Endothelial cell of umbilical vein (primary cell): ENCODE results near the gene MALAT1. TPM values are rescaled to one million over a fixed set of nuclear protein-coding genes. Genes with fewer than 3 reads are reported as not detected.

Source experiments
- BruUV-seq: library from RNA; stranded (reverse); fragments of 400-500 nt; replicated peaks from 2 replicates; lab custom pipeline; 2021; lab: Mats Ljungman, UMichigan
- CTCF ChIA-PET: fragments of 300-600, 350-600 bp; sonication (Branson Sonifier 250); formaldehyde crosslinking; loops from one replicate; lab custom pipeline; 2021; ENCODE audit warnings: antibody characterized with exemption, inconsistent platforms; lab: Charles Lee
- POLR2A ChIA-PET: fragments of 300-600, 350-600 bp; sonication (Branson Sonifier 250); formaldehyde crosslinking; loops from one replicate; lab custom pipeline; 2021; ENCODE audit warnings: antibody characterized with exemption, inconsistent platforms; lab: Charles Lee
- DNase-seq: peaks from one replicate; pipeline ENCODE4 v3.0.0-alpha.2; 2011; ENCODE audit warnings: low read depth, low spot score
- FAIRE-seq: peaks from 2 replicates; lab custom pipeline; 2011; peaks lifted over from hg19 to GRCh38; lab: Jason Lieb, UNC
- H2AFZ ChIP-seq: 2 replicates; pipeline ENCODE4 v1.6.0; 2012; ENCODE audit warnings: low read depth, low read length, control low read depth, inconsistent platforms
- H3K27ac ChIP-seq: 2 replicates; pipeline ENCODE4 v1.5.1; 2011; ENCODE audit warnings: low read depth, mild to moderate bottlenecking, control low read depth, low read length, moderate library complexity; ENCODE audit not compliant: insufficient read depth
- H3K27me3 ChIP-seq, 2 experiments: 2 replicates each; pipeline versions ENCODE4 v1.6.0 to v1.6.1; 2011; ENCODE audit warnings: low read length in 2 of 2, mixed read lengths in 1 of 2; ENCODE audit not compliant: control insufficient read depth in 2 of 2, insufficient read depth in 2 of 2
- H3K36me3 ChIP-seq, 2 experiments: 2 replicates in 1 of 2; 3 replicates in 1 of 2; pipeline ENCODE4 v1.5.1; 2011; ENCODE audit warnings: low read length in 2 of 2, mild to moderate bottlenecking in 1 of 2, moderate library complexity in 1 of 2; ENCODE audit not compliant: control insufficient read depth in 2 of 2, insufficient read depth in 2 of 2; ENCODE audit errors: extremely low read depth in 1 of 2
- H3K4me1 ChIP-seq: 3 replicates; pipeline ENCODE4 v1.5.1; 2011; ENCODE audit warnings: mild to moderate bottlenecking, low read length; ENCODE audit not compliant: control insufficient read depth, insufficient read depth; ENCODE audit errors: extremely low read depth
- H3K4me2 ChIP-seq: 2 replicates; pipeline ENCODE4 v1.6.1; 2011; ENCODE audit warnings: low read length, control low read depth, mixed read lengths; ENCODE audit not compliant: insufficient read depth
- H3K4me3 ChIP-seq, 3 experiments: fragments of 200-600 bp in 1 of 3; sonication (generic), shearing (Covaris generic) in 1 of 3; replicated peaks in 1 of 3; 2 replicates each; pipeline ENCODE4 v1.5.1; 2011 to 2016; ENCODE audit warnings: control low read depth in 3 of 3, low read length in 3 of 3, mild to moderate bottlenecking in 2 of 3, inconsistent platforms in 1 of 3, low read depth in 1 of 3, moderate library complexity in 1 of 3; ENCODE audit not compliant: insufficient read depth in 1 of 3
- H3K79me2 ChIP-seq: 2 replicates; pipeline ENCODE4 v1.6.0; 2012; ENCODE audit warnings: low read length, inconsistent platforms; ENCODE audit not compliant: control insufficient read depth, insufficient read depth
- H3K9ac ChIP-seq: replicated peaks from 2 replicates; pipeline ENCODE3; 2011; ENCODE audit warnings: low read length, control low read depth; ENCODE audit not compliant: insufficient read depth; ENCODE audit errors: extremely low read depth
- H3K9me1 ChIP-seq: replicated peaks from 3 replicates; pipeline ENCODE4 v1.6.0; 2011; ENCODE audit warnings: mild to moderate bottlenecking, low read length; ENCODE audit not compliant: control insufficient read depth, insufficient read depth; ENCODE audit errors: extremely low read depth
- H3K9me3 ChIP-seq: replicated peaks from 2 replicates; pipeline ENCODE4 v1.5.1; 2012; ENCODE audit warnings: low read length, inconsistent platforms; ENCODE audit not compliant: control insufficient read depth, insufficient read depth
- H4K20me1 ChIP-seq: replicated peaks from 2 replicates; pipeline ENCODE3; 2011; ENCODE audit warnings: mild to moderate bottlenecking, low read length; ENCODE audit not compliant: control insufficient read depth, insufficient read depth; ENCODE audit errors: extremely low read depth
- EZH2 ChIP-seq: IDR thresholded peaks from 2 replicates; pipeline ENCODE4 v1.6.1; 2012; ENCODE audit warnings: borderline replicate concordance, low read depth, mild to moderate bottlenecking, moderate library complexity, low read length, inconsistent platforms; ENCODE audit not compliant: severe bottlenecking
- FOS ChIP-seq: IDR thresholded peaks from 2 replicates; pipeline ENCODE4 v1.6.1; 2011; ENCODE audit warnings: mild to moderate bottlenecking, low read length, moderate library complexity, borderline replicate concordance; ENCODE audit not compliant: insufficient read depth
- GATA2 ChIP-seq: IDR thresholded peaks from 2 replicates; pipeline ENCODE4 v1.7.0; 2011; ENCODE audit warnings: low read depth, mild to moderate bottlenecking, moderate library complexity, mixed read lengths, low read length; ENCODE audit not compliant: insufficient read length, insufficient read depth
- MYC ChIP-seq: IDR thresholded peaks from one replicate; pipeline ENCODE4 v1.6.1; 2011; ENCODE audit warnings: mild to moderate bottlenecking, low read depth, low read length
- POLR2A ChIP-seq: IDR thresholded peaks from 2 replicates; pipeline ENCODE4 v1.6.1; 2012; ENCODE audit warnings: low read depth, mild to moderate bottlenecking, control low read depth, low read length
- POLR2AphosphoS5 ChIP-seq: IDR thresholded peaks from 2 replicates; pipeline ENCODE4 v1.6.1; 2012; ENCODE audit warnings: low read depth, mild to moderate bottlenecking, control low read depth, low read length, moderate library complexity; ENCODE audit not compliant: insufficient read depth
- dilution Hi-C: fragments of 300-500 bp; cut with MboI; formaldehyde crosslinking; loops from one replicate; pipeline ENCODE4 v1.15.0; 2019; ENCODE audit warnings: low sequenced_read_pairs; ENCODE audit not compliant: extremely low pct_ligation_motif_present
- intact Hi-C: fragments of 100-400 bp; cut with micrococcal nuclease; formaldehyde crosslinking; loops from one replicate; pipeline ENCODE4 v1.10.0; 2022
- polyA plus RNA-seq, 4 experiments: library from polyadenylated mRNA; depleted of rRNA in 3 of 4; stranded (reverse) in 3 of 4; unstranded in 1 of 4; fragments of >200 nt; gene quantifications; 2 replicates each; pipeline versions ENCODE4 v1.2.1 to v1.2.3, GENCODE V29; 2011 to 2012; ENCODE audit warnings: missing spikeins in 1 of 4
- total RNA-seq: library from RNA; stranded (reverse); gene quantifications from 2 replicates; pipeline ENCODE4 v1.2.3, GENCODE V29; 2021
- TF ChIP-seq, protein P1 (sequence below): IDR thresholded peaks from 2 replicates; pipeline ENCODE4 v1.6.1; 2011; ENCODE audit not compliant: insufficient read depth, insufficient read length
- TF ChIP-seq, protein P2 (sequence below), 2 donors: IDR thresholded peaks; 1 replicate in 1 of 2; 2 replicates in 1 of 2; pipeline ENCODE4 v1.5.1; 2011; ENCODE audit warnings: low read length in 2 of 2, mild to moderate bottlenecking in 2 of 2, moderate library complexity in 2 of 2, control low read depth in 1 of 2, inconsistent platforms in 1 of 2, low read depth in 1 of 2; ENCODE audit not compliant: insufficient read depth in 1 of 2; ENCODE audit errors: extremely low read depth in 1 of 2

Gene MALAT1
- total and polyA plus RNA-seq, 2 donors (not counting 3 experiments of a cell fraction or from before 2014, with no cell fraction given): 491 to 7,529 TPM

DNA sequence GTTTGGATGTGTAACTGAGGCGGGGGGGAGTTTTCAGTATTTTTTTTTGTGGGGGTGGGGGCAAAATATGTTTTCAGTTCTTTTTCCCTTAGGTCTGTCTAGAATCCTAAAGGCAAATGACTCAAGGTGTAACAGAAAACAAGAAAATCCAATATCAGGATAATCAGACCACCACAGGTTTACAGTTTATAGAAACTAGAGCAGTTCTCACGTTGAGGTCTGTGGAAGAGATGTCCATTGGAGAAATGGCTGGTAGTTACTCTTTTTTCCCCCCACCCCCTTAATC lies 2.3 kb downstream of the MALAT1 start:
- no peaks in the 10 kb centered on the region for H3K27me3 ChIP-seq
- DNase-seq (no peak), FAIRE-seq (no peak)
- H3K9me3 ChIP-seq: no peaks in the 10 kb centered on the region
- peaks cover 20% of the 10 kb centered on the region for H4K20me1 ChIP-seq
- peak overlapping the region; percentile 67 to 98 (median 91) for H3K4me3 ChIP-seq
- peaks cover 89% of the 10 kb centered on the region for H3K79me2 ChIP-seq
- H3K36me3 ChIP-seq: peaks cover 22 to 32% of the 10 kb centered on the region in 2 experiments
- H3K4me1 ChIP-seq: peaks cover 34% of the 10 kb centered on the region
- no peak for TF ChIP-seq GATA2
- TF ChIP-seq, protein P1, sequence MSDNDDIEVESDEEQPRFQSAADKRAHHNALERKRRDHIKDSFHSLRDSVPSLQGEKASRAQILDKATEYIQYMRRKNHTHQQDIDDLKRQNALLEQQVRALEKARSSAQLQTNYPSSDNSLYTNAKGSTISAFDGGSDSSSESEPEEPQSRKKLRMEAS: no peak
- no peak for TF ChIP-seq FOS
- TF ChIP-seq POLR2AphosphoS5: no peak
- no TSS peak for BruUV-seq
- POLR2A ChIA-PET: interaction anchor here (1.3 to 13.9 kb wide), 5 partner anchors 12 to 82 kb away, joined by 3 to 283 read pairs (median 30); no protein-coding TSS in a partner anchor
- H2AFZ ChIP-seq: no peak overlapping the region
- H3K9me1 ChIP-seq: no peaks in the 10 kb centered on the region
- intact Hi-C loops: no loop called here
- peak overlapping the region; percentile 97 for H3K4me2 ChIP-seq
- CTCF ChIA-PET: interaction anchor here (1.9 to 6.9 kb wide), 3 partner anchors 12 to 29 kb away, joined by 7 to 80 read pairs (median 9); no protein-coding TSS in a partner anchor
- dilution Hi-C loops: no loop called here
- peak overlapping the region; percentile 89 for H3K27ac ChIP-seq
- peak overlapping the region; percentile 95 for H3K9ac ChIP-seq

DNA sequence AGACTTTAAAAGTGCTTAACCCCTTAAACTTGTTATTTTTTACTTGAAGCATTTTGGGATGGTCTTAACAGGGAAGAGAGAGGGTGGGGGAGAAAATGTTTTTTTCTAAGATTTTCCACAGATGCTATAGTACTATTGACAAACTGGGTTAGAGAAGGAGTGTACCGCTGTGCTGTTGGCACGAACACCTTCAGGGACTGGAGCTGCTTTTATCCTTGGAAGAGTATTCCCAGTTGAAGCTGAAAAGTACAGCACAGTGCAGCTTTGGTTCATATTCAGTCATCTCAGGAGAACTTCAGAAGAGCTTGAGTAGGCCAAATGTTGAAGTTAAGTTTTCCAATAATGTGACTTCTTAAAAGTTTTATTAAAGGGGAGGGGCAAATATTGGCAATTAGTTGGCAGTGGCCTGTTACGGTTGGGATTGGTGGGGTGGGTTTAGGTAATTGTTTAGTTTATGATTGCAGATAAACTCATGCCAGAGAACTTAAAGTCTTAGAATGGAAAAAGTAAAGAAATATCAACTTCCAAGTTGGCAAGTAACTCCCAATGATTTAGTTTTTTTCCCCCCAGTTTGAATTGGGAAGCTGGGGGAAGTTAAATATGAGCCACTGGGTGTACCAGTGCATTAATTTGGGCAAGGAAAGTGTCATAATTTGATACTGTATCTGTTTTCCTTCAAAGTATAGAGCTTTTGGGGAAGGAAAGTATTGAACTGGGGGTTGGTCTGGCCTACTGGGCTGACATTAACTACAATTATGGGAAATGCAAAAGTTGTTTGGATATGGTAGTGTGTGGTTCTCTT lies 2.8 kb downstream of the MALAT1 start:
- BruUV-seq: no TSS peak
- Histone ChIP-seq H3K27me3 (no peaks in the 10 kb centered on the region), H2AFZ (no peak overlapping the region), H4K20me1 (peaks cover 23% of the 10 kb centered on the region), H3K36me3 (peaks cover 26 to 33% of the 10 kb centered on the region in 2 experiments), H3K9me1 (no peaks in the 10 kb centered on the region), H3K27ac (peak overlapping the region; percentile 89), H3K9ac (peak overlapping the region; percentile 95), H3K4me2 (peak overlapping the region; percentile 97), H3K4me3 (peak overlapping the region; percentile 67 to 98 (median 91)), H3K4me1 (peaks cover 33% of the 10 kb centered on the region), H3K79me2 (peaks cover 90% of the 10 kb centered on the region), H3K9me3 (no peaks in the 10 kb centered on the region)
- intact Hi-C loops (no loop called here), dilution Hi-C loops (no loop called here)
- no peak for FAIRE-seq
- ChIA-PET CTCF (interaction anchor here (1.0 to 6.9 kb wide), 9 partner anchors 9 to 104 kb away, joined by 3 to 80 read pairs (median 4); no protein-coding TSS in a partner anchor), POLR2A (interaction anchor here (0.7 to 13.9 kb wide), 13 partner anchors 12 to 118 kb away, joined by 3 to 283 read pairs (median 4); partner anchors contain the start of gene NEAT1)
- peak; percentile 38 for DNase-seq
- no peak for TF ChIP-seq EZH2
- peak; percentile 42 for TF ChIP-seq POLR2AphosphoS5
- TF ChIP-seq, protein P2, sequence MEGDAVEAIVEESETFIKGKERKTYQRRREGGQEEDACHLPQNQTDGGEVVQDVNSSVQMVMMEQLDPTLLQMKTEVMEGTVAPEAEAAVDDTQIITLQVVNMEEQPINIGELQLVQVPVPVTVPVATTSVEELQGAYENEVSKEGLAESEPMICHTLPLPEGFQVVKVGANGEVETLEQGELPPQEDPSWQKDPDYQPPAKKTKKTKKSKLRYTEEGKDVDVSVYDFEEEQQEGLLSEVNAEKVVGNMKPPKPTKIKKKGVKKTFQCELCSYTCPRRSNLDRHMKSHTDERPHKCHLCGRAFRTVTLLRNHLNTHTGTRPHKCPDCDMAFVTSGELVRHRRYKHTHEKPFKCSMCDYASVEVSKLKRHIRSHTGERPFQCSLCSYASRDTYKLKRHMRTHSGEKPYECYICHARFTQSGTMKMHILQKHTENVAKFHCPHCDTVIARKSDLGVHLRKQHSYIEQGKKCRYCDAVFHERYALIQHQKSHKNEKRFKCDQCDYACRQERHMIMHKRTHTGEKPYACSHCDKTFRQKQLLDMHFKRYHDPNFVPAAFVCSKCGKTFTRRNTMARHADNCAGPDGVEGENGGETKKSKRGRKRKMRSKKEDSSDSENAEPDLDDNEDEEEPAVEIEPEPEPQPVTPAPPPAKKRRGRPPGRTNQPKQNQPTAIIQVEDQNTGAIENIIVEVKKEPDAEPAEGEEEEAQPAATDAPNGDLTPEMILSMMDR (IDR thresholded peaks at IDR 0.05; ENCODE audit: extremely low read depth in 1 of 2, insufficient read depth in 1 of 2, low read depth in 1 of 2, low read length in 2 of 2): no peak
- peak; percentile 43 for TF ChIP-seq POLR2A
- TF ChIP-seq, protein P1: no peak
- no peak for TF ChIP-seq FOS
- no peak for TF ChIP-seq MYC
